Spleen (tissue), 11 donors: Measurements from ENCODE around the gene ZNF598. TPM values are rescaled to one million over a fixed set of nuclear protein-coding genes. Genes with fewer than 3 reads are reported as not detected.

Experiments
- DNase-seq: peaks from one replicate; pipeline ENCODE4 v3.0.0-alpha.2; 2020
- H3K27ac ChIP-seq, 8 donors: fragments of 200-600 bp; sonication (generic) in 7 of 8; 1 replicate in 4 of 8; 2 replicates in 4 of 8; pipeline versions ENCODE4 v1.5.0 to v1.8.0; 2016 to 2021; ENCODE audit warnings: inconsistent platforms in 4 of 8, mild to moderate bottlenecking in 4 of 8, moderate library complexity in 1 of 8
- H3K27me3 ChIP-seq, 7 donors: fragments of 200-600 bp; sonication (generic) in 6 of 7; replicated peaks in 1 of 7; 1 replicate in 4 of 7; 2 replicates in 3 of 7; pipeline versions ENCODE4 v1.5.0 to v1.8.0; 2016 to 2021; ENCODE audit warnings: inconsistent platforms in 3 of 7, mild to moderate bottlenecking in 1 of 7
- H3K36me3 ChIP-seq, 6 donors: fragments of 200-600 bp; sonication (generic) in 5 of 6; 1 replicate in 4 of 6; 2 replicates in 2 of 6; pipeline versions ENCODE4 v1.5.0 to v1.8.0; 2016 to 2021; ENCODE audit warnings: inconsistent platforms in 2 of 6
- H3K4me1 ChIP-seq, 6 donors: fragments of 200-600 bp; sonication (generic) in 5 of 6; 1 replicate in 3 of 6; 2 replicates in 3 of 6; pipeline versions ENCODE4 v1.5.0 to v1.8.0; 2016 to 2021; ENCODE audit warnings: inconsistent platforms in 3 of 6
- H3K4me3 ChIP-seq, 8 donors: fragments of 200-600 bp; sonication (generic) in 7 of 8; 1 replicate in 4 of 8; 2 replicates in 4 of 8; pipeline versions ENCODE4 v1.5.0 to v1.8.0; 2016 to 2021; ENCODE audit warnings: inconsistent platforms in 4 of 8, mild to moderate bottlenecking in 4 of 8, moderate library complexity in 2 of 8
- H3K9me3 ChIP-seq, 8 donors: fragments of 200-600 bp; sonication (generic) in 7 of 8; 1 replicate in 4 of 8; 2 replicates in 4 of 8; pipeline versions ENCODE4 v1.5.0 to v1.8.0; 2016 to 2021; ENCODE audit warnings: inconsistent platforms in 4 of 8
- POLR2A ChIP-seq, 3 donors: fragments of 450-650 bp; IDR thresholded peaks; one replicate each; pipeline ENCODE4 v1.5.1; 2017; ENCODE audit warnings: antibody characterized with exemption in 3 of 3, mild to moderate bottlenecking in 1 of 3
- POLR2AphosphoS5 ChIP-seq, 3 donors: sonication (generic); formaldehyde crosslinking; IDR thresholded peaks; one replicate each; pipeline ENCODE4 v1.5.1; 2017; ENCODE audit warnings: antibody characterized with exemption in 3 of 3
- WGBS, 5 donors: extraction: QIAGEN DNeasy Blood & Tissue Kit in 3 of 5; methylation state at CpG; one replicate each; pipeline versions ENCODE4 v1.1.5 to v1.1.7; 2013 to 2018; 5-methylcytosine and 5-hydroxymethylcytosine counted together
- intact Hi-C: fragments of 100-400 bp; cut with DNase I; formaldehyde crosslinking; loops from one replicate; pipeline ENCODE4 v1.15.0; 2023; ENCODE audit warnings: low total_unique reads
- polyA plus RNA-seq, 3 donors: library from polyadenylated mRNA; stranded (reverse); fragments of 200-250 nt; gene quantifications; one replicate each; pipeline ENCODE4 v1.2.1, GENCODE V29; 2013
- total RNA-seq, 7 donors: library from RNA; depleted of rRNA in 3 of 7; stranded (reverse); fragments of >200 nt in 3 of 7; fragmentation: NEBNext Ultra II Directional in 4 of 7; extraction: Animal tissue kit (Norgen Biotek cat#: 25700) in 4 of 7; gene quantifications; one replicate each; pipeline versions ENCODE4 v1.1.0 to v1.2.1, GENCODE V29; 2016 to 2021
- TF ChIP-seq, protein P1 (sequence below), 11 experiments: fragments of 200-600 bp in 7 of 11; fragments of 450-650 bp in 4 of 11; sonication (generic) in 4 of 11; IDR thresholded peaks in 8 of 11; conservative IDR thresholded peaks in 3 of 11; 1 replicate in 7 of 11; 2 replicates in 4 of 11; pipeline versions ENCODE4 v1.4.0 to v1.8.0; 2016 to 2021; ENCODE audit warnings: antibody characterized with exemption in 11 of 11, inconsistent platforms in 4 of 11, mild to moderate bottlenecking in 1 of 11
- donor health status: healthy with polysubstance abuse.
- donor health status: DM: no; HTN: no; CAD: no; lungs with moderate emphysema.
- donor health status: DM: no; HTN: no; CAD: no.
- donor health status: Bipolar disorder and iron deficiency.
- donor health status: healthy.
- donor health status: DM: no; HTN: no; CAD: no.
- donor health status: DM: yes; HTN: yes; CAD: no.

ZNF598 gene
- total and polyA plus RNA-seq, 10 donors, result 21.8 to 56.2 (median 42.0) TPM

DNA sequence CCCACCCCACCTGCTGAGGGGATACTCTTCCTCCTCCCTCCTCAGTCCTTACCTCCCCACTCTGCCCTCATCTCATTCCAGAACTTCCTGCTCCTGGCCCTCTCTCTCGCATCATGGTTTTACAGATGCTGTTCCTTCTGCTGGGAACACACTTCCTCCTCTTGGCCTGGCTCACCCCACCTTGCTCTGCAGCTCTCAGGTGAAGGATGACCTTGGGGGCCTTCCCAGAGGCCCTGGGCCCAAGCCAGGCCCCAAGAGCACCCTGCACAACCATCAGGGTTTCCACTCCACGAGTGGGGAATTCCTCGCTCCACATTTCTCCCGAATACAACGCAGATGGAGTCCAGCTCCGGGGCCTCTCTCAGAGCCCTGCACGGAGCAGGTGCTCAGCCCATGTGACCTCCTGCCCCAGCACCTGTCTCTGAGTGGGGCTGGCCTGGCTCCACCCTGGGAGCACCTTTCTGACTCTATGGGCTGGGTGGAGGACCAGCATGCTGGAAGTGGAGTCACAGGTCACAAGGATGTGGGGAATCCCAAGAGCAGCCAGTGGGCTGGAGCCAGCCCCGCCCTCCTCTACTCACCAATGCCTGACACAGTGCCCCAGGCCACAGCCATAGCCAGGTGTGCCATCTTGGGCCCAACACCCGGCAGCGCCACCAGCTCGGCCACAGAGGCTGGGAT lies 33.5 kb upstream of the ZNF598 start:
- 62 to 84% (median 74%) methylated on average over 9 to 11 of the region's 11 CpGs for WGBS, 5 donors
- DNase-seq, result no peak
- no peaks in the 10 kb centered on the region for H3K9me3 ChIP-seq
- H3K27ac ChIP-seq, result peak overlapping the region in 7 of 8 donors; percentile 33 to 81 (median 64)
- peaks cover 0 to 23% (median 0%) of the 10 kb centered on the region in 6 donors for H3K36me3 ChIP-seq
- peak overlapping the region in 1 of 8 donors; percentile 30 for H3K4me3 ChIP-seq
- intact Hi-C loops, result no loop called here
- H3K27me3 ChIP-seq, result no peaks in the 10 kb centered on the region
- H3K4me1 ChIP-seq, result peaks cover 50 to 95% (median 85%) of the 10 kb centered on the region in 6 donors
- TF ChIP-seq POLR2AphosphoS5 (IDR thresholded peaks at IDR 0.05) (no peak), POLR2A (IDR thresholded peaks at IDR 0.05) (no peak)
- TF ChIP-seq, protein P1, sequence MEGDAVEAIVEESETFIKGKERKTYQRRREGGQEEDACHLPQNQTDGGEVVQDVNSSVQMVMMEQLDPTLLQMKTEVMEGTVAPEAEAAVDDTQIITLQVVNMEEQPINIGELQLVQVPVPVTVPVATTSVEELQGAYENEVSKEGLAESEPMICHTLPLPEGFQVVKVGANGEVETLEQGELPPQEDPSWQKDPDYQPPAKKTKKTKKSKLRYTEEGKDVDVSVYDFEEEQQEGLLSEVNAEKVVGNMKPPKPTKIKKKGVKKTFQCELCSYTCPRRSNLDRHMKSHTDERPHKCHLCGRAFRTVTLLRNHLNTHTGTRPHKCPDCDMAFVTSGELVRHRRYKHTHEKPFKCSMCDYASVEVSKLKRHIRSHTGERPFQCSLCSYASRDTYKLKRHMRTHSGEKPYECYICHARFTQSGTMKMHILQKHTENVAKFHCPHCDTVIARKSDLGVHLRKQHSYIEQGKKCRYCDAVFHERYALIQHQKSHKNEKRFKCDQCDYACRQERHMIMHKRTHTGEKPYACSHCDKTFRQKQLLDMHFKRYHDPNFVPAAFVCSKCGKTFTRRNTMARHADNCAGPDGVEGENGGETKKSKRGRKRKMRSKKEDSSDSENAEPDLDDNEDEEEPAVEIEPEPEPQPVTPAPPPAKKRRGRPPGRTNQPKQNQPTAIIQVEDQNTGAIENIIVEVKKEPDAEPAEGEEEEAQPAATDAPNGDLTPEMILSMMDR (IDR thresholded peaks at IDR 0.05 in 8 of 11, conservative IDR thresholded peaks at IDR 0.05 in 3 of 11), result no peak

DNA sequence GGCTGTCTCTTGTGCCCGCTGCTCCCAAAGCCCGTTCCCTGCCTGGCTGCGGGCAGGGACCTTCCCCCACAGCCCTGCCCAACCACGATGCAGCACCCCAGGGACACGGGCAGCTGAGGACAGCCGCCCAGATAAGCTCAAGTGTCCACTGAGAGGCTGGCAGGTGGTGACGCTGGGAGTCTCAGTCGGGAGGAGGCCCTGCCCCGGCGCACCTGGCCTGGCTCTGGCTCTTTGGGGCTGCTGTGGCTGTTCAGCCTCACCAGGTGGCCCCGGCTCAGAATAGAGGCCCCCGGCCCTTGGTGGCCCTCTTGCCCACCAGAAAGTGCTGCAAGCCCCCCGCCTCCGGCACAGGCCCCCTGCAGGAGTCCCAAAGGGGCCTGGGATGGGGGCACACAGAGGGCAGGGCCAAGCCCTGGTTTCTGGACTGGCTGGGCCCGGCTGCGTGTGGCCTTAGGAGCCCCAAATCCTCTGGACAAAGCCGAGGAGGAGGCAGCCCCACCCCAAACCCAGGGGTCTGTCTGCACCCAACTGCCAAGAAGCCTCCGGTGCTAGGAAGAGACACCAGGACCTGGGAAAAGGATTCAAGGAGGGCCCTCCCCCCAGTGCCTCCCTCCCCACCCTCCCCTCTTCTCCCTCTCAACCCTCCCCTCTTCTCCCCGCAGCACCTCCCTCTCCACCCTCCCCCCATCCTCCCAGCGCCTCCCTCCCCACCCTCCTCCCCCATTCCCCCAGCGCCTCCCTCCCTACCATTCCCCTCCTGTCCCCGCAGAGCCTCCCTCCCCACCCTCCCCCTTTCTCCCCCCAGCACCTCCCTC lies 32.8 kb upstream of the ZNF598 start:
- H3K36me3 ChIP-seq, result peaks cover 0 to 31% (median 0%) of the 10 kb centered on the region in 6 donors
- no peak overlapping the region for H3K4me3 ChIP-seq
- peaks cover 50 to 100% (median 87%) of the 10 kb centered on the region in 6 donors for H3K4me1 ChIP-seq
- intact Hi-C loops, result no loop called here
- DNase-seq, result no peak
- H3K9me3 ChIP-seq, result no peaks in the 10 kb centered on the region
- 61 to 81% (median 73%) methylated on average over 9 to 22 of the region's 22 CpGs for WGBS, 5 donors
- no peaks in the 10 kb centered on the region for H3K27me3 ChIP-seq
- H3K27ac ChIP-seq, result peak overlapping the region in 6 of 8 donors; percentile 8 to 85 (median 65)
- peak in 2 of 3 donors; percentile 43 to 56 for TF ChIP-seq POLR2AphosphoS5 (IDR thresholded peaks at IDR 0.05)
- TF ChIP-seq, protein P1 (IDR thresholded peaks at IDR 0.05 in 8 of 11, conservative IDR thresholded peaks at IDR 0.05 in 3 of 11), result no peak

DNA sequence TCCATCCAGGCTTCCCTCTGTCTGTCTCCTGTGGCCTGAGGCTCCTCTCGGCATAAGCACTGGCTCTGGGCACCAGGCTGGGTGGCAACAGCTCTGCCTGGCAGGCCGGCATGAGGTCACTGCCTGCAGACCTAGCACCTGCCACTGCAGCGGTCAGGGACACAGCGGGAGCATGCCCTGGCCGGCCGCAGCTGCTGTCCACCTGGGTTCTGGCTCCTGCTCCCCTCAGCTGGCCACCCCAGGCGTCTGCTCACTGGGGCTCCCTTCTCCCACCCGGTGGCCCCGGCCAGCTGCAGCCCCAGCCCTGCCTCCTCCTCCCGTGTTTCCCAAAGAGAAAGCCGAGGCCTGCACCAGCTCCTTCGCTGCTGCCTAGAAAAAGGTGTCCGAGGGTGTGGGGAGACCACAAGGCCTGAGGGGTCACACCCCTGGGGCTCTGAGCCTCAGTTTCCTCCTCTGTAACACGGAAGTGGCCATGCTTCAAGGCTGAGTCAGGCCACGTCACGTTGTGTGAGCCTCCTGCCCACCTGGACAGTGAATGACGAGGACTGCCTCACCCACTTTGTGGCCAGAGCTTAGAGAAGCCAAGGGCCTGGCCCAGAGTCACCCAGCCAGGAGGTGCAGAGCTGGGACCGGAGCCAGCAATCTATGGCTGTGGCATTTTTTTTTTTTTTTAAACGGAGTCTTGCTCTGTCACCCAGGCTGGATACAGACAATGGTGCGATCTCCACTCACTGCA lies 31.3 kb upstream of the ZNF598 start:
- intact Hi-C loops, result no loop called here
- Histone ChIP-seq H3K27ac (peak overlapping the region in 5 of 8 donors; percentile 75 to 85 (median 79)), H3K4me1 (peaks cover 49 to 100% (median 80%) of the 10 kb centered on the region in 6 donors), H3K27me3 (peaks cover 0 to 1% (median 0%) of the 10 kb centered on the region in 7 donors), H3K36me3 (peaks cover 0 to 44% (median 4%) of the 10 kb centered on the region in 6 donors), H3K4me3 (no peak overlapping the region), H3K9me3 (no peaks in the 10 kb centered on the region)
- 78 to 85% (median 82%) methylated on average over 16 to 20 of the region's 20 CpGs for WGBS, 5 donors
- TF ChIP-seq POLR2AphosphoS5 (IDR thresholded peaks at IDR 0.05) (peak; percentile 26 to 67 (median 54)), POLR2A (IDR thresholded peaks at IDR 0.05) (no peak)
- DNase-seq, result no peak

DNA sequence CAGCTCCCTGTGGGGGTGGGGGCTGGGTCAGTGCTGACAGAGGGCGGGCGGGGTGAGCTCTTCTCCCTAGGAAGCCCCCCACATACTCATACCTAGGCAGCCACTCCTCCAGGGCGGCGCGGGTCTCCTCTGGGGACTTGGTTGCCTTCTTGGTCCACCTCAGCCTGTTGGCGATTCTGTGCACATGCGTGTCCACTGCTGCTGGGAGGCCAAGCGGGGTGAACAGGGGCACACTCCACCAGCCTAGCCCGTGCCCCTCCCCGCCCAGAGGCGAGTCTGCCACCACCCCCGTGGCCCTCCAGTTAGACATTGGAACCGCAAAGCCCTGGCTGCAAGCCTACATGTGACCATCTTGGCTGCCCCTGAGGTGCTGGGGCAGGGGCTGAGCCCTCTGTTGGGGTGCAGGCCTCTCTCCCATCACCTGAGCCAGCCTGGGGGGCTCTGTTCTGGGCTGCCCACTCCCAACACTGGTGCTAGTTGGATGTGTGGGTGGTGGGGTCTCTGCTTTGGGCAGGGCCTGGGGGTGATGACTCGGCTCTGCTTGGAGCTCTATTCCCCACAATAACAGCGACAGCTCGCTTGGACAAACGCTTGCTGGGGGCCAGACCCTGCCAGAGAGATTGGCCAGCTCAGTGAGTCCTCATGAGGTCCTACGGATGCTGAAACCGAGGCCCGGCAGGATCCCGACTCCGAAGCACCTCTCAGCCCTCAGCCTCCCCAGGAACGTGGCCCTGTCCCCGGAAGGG lies 30.6 kb upstream of the ZNF598 start:
- peak overlapping the region; percentile 41 to 85 (median 76) for H3K27ac ChIP-seq
- no peaks in the 10 kb centered on the region for H3K9me3 ChIP-seq
- WGBS, 5 donors, result 82 to 94% (median 85%) methylated on average over 14 to 24 of the region's 24 CpGs
- H3K27me3 ChIP-seq, result peaks cover 0 to 7% (median 0%) of the 10 kb centered on the region in 7 donors
- no peak for TF ChIP-seq POLR2A (IDR thresholded peaks at IDR 0.05)
- TF ChIP-seq, protein P1 (IDR thresholded peaks at IDR 0.05 in 8 of 11, conservative IDR thresholded peaks at IDR 0.05 in 3 of 11), result no peak
- no peak for TF ChIP-seq POLR2AphosphoS5 (IDR thresholded peaks at IDR 0.05)
- no peak for DNase-seq
- intact Hi-C loops, result no loop called here
- peaks cover 50 to 100% (median 79%) of the 10 kb centered on the region in 6 donors for H3K4me1 ChIP-seq
- H3K4me3 ChIP-seq, result no peak overlapping the region
- peaks cover 0 to 40% (median 4%) of the 10 kb centered on the region in 6 donors for H3K36me3 ChIP-seq
